Stimulated activated CD8-positive, alpha-beta memory T cell treated with anti-CD3 and anti-CD28 coated beads, Interleukin-7, amount 100 ng/mL, for 48 hours (primary cell): ENCODE results near the gene ZNF284.
A peak's percentile ranks its signal among the peaks of the same experiment; 100 is the strongest.

Source experiments
- DNase-seq, 2 donors: peaks; one replicate each; pipeline ENCODE4 v3.0.0-alpha.2; 2020; ENCODE audit warnings: low read depth in 1 of 2; ENCODE audit errors: extremely low read depth in 1 of 2

The ZNF284 gene

GRCh38 chr19:44071824-44072542 is at the start of gene ZNF284:
ZNF284 (plus strand) TSS chr19:44072159; CDS start chr19:44076390, 4,231 bp downstream.
- DNase-seq, result peak; percentile 59 to 71

DNA sequence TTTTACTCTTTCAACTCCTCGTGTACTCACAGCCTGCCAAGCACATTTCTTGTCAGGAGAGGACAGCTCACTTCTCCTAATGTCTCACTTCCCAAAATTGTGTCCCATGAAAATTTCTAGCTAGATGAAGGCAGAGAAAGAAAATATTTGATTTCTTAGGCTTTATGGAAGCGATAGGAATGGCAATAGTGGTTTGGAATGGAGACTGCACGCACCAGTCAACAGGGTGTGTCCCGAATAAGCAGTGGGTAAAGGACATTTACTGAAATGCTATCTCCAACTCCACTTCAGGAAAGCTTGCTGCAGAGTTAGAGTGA is 47.1 kb upstream of the ZNF284 start:
- no peak for DNase-seq

GRCh38 chr19:44025217-44025936 is 46.6 kb upstream of the ZNF284 start, which contains the start of gene ZNF222:
ZNF222 (plus strand) TSS chr19:44025379; CDS start chr19:44025437, 58 bp downstream.
- DNase-seq, result peak; percentile 50 to 68

DNA sequence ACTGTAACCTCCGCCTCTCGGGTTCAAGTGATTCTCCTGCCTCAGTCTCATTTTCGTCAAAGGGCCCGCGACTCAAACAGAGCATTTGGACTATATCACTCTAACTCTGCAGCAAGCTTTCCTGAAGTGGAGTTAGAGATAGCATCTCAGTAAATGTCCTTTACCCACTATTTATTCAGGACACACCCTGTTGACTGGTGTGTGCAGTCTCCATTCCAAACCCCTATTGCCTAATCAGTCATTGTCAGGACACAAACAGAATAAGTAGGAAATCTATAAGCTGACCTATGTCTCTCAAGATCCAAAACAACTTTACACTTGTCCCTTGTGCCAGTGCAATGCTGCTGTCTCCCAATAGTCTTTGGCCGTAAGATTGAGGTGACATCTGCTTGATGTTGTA is 45.3 kb upstream of the ZNF284 start:
- no peak for DNase-seq

GRCh38 chr19:44032001-44032610 is 39.9 kb upstream of the ZNF284 start:
- no peak for DNase-seq

- no peak for DNase-seq
Measured at GRCh38 chr19:44042147-44042546, 29.8 kb upstream of the ZNF284 start.

- DNase-seq, result no peak
Measured at GRCh38 chr19:44050740-44051649, 21.0 kb upstream of the ZNF284 start.

DNA sequence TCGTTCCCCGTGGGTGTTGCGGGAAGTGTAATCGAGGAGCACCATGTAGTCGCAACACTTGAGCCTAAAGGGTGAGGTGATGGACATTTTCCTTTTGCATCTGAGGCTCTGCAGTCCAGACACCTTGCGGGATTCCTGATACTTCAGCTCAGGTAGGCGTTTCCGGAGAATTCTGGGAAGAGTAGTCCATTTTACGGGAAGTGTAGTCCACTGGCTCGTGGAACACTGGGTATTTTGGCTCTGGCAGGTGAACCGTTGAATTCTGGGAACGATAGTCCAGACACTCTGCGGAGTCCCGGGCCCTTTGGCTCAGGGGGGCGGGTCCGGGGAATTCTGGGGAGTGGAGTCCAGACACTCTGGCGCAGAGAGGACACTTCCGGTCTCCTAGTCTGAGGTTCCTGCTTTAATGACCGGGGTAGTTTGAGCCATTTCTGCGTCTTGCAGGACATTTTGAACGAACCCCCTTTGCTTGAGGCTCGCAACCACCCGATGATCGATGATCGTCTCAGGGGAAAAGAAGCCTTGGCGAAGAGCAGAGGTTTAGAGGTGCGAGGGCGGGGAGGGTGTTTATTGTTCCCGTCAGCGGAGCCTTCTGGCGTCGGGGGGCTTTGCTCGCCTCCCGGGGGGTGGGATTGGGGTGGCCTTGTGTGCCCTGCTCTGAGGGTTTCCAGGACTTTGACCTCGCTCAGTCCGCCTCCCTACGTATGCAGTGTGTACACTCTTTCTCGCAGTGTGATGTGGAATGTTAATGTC is 20.1 kb upstream of the ZNF284 start, which contains the start of gene ZNF223:
Gene ZNF223 (plus strand): TSS at position 387 of the 753 bp plus-strand sequence. CDS start 3,141 bp downstream, outside the sequence.
- DNase-seq, result peak in 1 of 2 donors; percentile 35

- DNase-seq, result no peak
Measured at GRCh38 chr19:44055870-44056269, 16.1 kb upstream of the ZNF284 start.

DNA sequence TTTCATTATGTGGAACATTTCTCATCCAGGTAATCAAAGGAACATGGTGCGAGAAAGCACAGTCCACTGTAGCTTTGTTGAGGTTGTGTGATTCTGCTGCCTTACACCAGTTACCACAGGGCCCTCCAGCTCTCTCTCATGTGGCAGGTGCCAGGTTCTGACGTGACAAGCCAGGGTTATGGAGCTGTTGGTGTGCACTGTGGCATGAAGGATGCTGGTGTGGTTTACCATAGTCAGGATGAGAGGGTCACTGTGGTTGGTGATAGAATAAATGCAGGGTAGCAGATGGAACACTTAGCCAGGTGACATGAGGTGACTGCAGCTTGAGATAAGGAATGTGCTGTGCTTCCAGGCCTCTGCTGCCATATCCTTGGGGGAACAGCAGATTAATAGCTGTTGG is 12.7 kb upstream of the ZNF284 start:
- no peak for DNase-seq

GRCh38 chr19:44061038-44061437 is 10.9 kb upstream of the ZNF284 start:
- DNase-seq, result no peak

- DNase-seq, result no peak
Measured at GRCh38 chr19:44066305-44066704, 5.7 kb upstream of the ZNF284 start.

DNA sequence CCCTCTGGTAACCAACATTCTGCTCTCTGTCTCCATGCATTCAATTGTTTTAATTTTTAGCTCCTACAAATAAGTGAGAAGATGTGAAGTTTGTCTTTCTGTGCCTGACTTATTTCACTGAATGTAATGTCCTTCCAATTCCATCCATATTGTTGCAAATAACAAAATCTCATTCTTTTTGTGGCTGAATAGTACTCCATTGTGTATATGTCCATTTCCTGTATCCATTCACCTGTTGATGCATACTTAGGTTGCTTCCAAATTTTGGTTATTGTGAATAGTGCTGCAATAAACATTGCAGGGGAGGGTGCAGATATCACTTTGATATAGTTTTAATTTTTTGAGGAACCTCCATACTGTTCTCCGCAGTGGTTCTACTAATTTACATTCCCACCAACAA is 2.5 kb upstream of the ZNF284 start:
- no peak for DNase-seq

- DNase-seq, result no peak
Measured at GRCh38 chr19:44072543-44073401, 813 bp downstream of the ZNF284 start.

DNA sequence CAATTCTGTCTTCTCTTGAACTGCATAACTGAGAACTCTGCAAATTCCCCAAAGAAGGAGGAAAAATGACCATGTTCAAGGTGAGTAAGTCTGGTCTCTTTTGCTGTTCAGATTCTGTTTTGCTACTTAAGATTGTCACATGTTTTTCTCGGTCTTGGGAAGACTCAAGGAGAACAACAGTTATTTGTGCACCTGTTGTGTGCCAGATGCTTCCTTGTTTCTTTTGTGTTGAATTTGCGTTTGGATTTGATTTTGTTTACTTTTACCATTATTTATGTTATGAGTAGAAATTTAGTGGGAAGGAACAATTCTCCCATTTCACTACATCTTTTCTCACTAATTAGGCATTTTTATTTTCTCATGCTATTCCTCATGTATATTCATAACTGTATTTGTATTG is 4.4 kb downstream of the ZNF284 start:
- DNase-seq, result no peak

DNA sequence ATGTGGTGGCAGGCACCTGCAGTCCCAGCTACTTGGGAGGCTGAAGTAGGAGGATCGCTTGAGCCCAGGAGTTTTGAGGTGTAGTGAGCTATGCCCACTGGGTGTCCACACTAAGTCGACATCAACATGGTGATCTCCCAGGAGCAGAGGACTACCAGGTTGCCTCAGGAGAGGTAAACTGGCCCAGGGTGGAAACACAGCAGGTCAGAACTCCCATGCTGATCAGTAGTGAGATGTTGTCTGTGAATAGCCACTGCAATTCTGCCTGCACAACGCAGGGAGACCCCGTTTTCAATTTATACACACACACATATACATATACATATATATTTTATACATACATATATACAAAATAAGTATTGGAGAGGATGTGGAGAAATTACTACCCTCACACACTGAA is 20.1 kb downstream of the ZNF284 start:
- DNase-seq, result no peak

- peak; percentile 66 to 80 for DNase-seq
Measured at GRCh38 chr19:44093931-44094765, 22.2 kb downstream of the ZNF284 start, which contains the start of gene ZNF224. ZNF224 (plus strand) TSS chr19:44094361; CDS start chr19:44097874, 3,513 bp downstream.

DNA sequence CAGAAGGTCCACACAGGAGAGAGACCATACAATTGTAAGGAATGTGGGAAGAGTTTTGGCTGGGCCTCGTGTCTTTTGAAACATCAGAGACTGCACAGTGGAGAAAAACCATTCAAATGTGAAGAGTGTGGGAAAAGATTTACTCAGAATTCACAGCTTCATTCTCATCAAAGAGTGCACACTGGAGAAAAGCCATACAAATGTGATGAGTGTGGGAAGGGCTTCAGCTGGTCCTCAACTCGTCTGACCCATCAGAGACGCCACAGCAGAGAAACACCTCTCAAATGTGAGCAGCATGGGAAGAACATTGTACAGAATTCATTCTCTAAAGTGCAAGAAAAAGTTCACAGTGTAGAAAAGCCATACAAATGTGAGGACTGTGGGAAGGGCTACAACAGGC is 35.8 kb downstream of the ZNF284 start:
- DNase-seq, result no peak
